RCC 7860 (cell line): ENCODE data around the gene C9orf43.
A peak's percentile ranks its signal among the peaks of the same experiment; 100 is the strongest.
"Not testable (repeated sequence)": the region's sequence is repeated elsewhere in the genome, so short reads cannot be mapped to it uniquely, and the experiment has no call there.

ENCODE experiments used
- DNase-seq: peaks from one replicate; pipeline ENCODE4 v3.0.0-alpha.2; 2015; ENCODE audit warnings: low spot score
- FAIRE-seq: peaks from 2 replicates; lab custom pipeline; 2012; peaks lifted over from hg19 to GRCh38; lab: Jason Lieb, UNC

C9orf43 gene

GRCh38 chr9:113416149-113416721, 5.7 kb downstream of the C9orf43 start:
- DNase-seq = no peak
- no peak for FAIRE-seq

DNA sequence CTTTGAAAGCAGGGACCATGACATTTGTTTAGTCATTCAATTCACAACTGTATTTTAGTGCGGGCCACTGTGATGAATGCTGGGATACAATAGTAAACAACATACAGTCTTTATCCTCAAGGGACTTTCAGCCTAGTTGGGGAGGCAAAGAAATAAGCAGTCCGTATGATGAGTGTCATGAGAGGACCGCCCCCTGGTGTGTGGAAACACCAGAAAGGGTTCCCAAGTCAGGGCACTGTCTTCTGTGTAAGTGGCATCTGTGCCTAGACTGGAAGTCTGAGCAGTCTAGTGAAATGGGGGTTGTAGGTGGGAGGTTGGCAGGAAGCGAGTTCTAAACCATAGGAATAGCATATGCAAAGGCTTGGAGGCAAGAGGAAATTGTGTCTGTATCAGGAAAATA, 6.8 kb downstream of the C9orf43 start:
- no peak for DNase-seq
- FAIRE-seq = no peak

DNA sequence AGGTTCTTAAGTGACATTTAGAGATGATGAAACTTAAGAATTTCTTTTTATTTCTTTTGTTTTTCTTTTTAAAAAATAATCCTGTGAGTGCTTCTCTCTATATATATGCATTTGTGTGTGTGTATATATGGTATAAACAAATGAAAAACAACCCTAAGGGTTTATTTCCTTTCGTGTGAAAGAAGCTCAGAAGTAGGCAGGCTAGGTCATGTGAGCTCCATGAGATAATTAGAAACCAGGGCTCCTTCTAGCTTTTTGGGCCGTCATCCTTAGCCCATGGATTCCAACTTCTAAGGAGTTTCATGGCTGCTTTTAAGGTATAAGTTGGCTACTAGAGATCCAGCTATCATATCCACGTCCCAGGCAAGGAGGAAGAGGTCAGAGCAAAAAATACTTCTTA, 11.2 kb downstream of the C9orf43 start:
- DNase-seq (no peak), FAIRE-seq (no peak)

- FAIRE-seq (no peak), DNase-seq (no peak)
Measured at GRCh38 chr9:113425072-113425471, 14.5 kb downstream of the C9orf43 start.

GRCh38 chr9:113426701-113427100, 16.2 kb downstream of the C9orf43 start:
- FAIRE-seq (no peak), DNase-seq (no peak)

DNA sequence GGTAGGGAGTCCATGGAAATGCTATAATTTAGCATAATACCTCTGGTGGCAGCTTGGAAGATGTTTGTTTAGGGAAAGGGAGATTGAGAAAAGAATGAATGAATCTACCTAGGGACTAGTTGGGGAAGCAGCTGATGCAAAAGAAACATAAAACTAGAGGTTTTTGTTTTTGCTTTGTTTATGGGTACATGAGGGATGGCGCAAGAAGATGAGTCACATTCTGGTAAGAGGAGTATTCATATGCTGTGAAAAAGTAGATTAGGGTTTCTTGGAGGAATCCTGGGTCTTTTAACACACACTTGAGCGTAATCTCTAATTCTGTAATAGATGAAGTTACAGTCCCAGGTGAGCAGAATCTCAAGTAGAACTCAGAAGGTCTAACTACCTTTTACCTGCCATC, 17.1 kb downstream of the C9orf43 start:
- no peak for DNase-seq
- no peak for FAIRE-seq

GRCh38 chr9:113428062-113428615, 17.6 kb downstream of the C9orf43 start:
- no peak for DNase-seq
- FAIRE-seq = no peak

- FAIRE-seq (no peak), DNase-seq (no peak)
Measured at GRCh38 chr9:113431191-113431590, 20.6 kb downstream of the C9orf43 start.

DNA sequence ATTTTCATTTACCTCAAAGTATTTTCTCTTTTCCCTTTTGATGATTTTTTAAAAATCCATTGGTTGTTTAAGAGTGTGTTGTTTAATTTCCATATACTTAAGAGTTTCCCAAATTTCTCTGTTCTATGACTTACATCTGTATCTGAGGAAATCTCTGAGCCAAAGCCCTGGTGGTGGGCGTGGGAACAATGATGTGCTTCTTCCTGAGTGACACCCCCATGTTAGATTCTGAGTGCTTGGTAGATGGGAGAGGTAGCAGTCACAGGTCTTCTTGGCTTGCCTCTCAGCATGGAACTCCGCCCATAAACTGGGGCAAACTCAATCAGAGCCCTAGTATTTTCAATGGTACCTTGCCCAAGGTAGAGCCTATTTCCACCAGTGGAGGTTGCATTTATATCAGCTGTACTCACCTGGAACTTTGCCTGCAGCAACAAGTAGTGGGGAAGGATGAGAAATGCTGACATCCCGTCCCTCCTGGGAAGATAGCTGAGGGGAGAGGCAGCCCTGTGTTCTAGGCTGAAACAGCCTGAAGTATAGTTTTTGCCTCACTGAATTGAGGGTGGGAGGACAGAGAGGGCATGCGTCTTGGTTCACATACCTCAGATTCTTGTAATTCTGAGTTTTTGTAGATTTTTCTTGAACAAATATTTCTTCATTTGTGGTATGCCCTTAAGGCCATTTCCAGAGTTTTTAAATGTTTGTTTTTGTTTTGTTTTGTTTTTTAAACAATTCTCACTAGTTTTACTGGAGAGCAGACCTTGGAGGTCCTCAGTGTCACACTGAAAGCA, 26.4 kb downstream of the C9orf43 start:
- DNase-seq = no peak
- no peak for FAIRE-seq

DNA sequence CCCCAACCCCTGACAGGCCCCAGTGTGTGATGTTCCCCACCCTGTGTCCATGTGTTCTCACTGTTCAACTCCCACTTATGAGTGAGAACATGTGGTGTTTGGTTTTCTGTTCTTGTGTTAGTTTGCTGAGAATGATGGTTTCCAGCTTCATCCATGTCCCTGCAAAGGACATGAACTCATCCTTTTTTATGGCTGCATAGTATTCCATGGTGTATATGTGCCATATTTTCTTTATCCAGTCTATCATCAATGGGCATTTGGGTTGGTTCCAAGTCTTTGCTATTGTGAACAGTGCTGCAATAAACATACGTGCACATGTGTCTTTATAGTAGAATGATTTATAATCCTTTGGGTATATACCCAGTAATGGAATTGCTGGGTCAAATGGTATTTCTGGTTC, 27.2 kb downstream of the C9orf43 start:
- not testable (repeated sequence) for FAIRE-seq, DNase-seq

DNA sequence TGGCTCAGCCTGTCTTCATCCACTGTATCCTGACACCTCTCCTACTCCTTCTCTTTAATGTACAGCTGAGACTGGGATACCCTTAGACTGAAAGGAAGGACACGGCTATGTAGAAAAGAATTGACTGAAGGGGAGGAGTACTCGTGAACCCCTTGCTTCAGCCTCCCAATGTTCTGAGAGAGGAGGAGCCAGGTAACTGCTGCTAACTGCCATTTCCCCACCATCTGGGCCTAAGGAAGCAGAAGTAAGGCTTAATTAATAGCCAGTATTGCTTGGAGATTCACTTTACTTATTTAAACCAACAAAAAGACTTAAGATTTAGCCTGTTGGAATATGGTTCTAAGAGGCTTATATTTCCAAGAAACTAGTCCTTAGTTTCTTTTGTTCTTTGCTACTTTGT, 34.2 kb downstream of the C9orf43 start:
- no peak for FAIRE-seq
- no peak for DNase-seq

DNA sequence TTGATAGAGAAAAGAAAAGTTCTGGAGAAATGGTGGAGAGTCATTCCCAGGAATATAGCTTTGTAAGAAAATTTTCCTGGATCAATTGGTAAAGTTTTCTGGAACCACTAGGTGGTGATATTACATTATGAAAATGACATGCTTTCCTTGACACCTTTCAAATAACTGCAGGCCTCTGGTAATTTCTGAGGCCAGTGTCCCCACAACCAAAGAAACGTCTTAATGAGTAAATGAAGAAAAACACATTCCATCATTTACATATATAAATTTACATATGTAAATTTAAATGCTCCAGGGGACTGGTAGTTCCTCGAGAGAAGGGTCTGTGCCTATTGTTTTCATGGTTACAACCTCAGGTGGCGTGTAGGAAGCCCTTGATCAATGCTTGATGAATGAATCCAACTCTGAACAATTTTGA, 35.8 kb downstream of the C9orf43 start:
- DNase-seq (peak; percentile 62), FAIRE-seq (peak; percentile 82)

GRCh38 chr9:113449376-113449775, 38.8 kb downstream of the C9orf43 start:
- DNase-seq (no peak), FAIRE-seq (no peak)

DNA sequence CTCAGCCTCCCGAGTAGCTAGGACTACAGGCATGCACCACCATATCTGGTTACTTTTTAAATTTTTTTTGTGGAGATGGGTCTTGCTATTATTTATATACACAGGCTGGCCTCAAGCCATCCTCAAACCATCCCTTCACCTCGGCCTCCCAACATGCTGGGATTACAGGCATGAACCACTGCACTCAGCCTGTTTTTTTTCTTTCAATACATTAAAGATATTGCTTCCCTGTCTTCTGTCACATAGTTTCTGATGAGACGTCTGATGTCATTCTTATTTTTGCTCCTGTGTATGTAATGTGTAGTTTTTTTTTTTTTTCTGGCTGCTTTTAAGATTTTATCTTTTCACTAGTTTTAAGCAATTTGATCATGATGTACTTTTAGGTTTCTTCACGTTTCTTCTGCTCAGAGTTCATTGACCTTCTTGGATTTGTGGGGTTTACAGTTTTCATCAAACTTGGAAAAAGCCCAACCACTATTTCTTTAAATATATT, 41.6 kb downstream of the C9orf43 start:
- no peak for FAIRE-seq
- DNase-seq = no peak

DNA sequence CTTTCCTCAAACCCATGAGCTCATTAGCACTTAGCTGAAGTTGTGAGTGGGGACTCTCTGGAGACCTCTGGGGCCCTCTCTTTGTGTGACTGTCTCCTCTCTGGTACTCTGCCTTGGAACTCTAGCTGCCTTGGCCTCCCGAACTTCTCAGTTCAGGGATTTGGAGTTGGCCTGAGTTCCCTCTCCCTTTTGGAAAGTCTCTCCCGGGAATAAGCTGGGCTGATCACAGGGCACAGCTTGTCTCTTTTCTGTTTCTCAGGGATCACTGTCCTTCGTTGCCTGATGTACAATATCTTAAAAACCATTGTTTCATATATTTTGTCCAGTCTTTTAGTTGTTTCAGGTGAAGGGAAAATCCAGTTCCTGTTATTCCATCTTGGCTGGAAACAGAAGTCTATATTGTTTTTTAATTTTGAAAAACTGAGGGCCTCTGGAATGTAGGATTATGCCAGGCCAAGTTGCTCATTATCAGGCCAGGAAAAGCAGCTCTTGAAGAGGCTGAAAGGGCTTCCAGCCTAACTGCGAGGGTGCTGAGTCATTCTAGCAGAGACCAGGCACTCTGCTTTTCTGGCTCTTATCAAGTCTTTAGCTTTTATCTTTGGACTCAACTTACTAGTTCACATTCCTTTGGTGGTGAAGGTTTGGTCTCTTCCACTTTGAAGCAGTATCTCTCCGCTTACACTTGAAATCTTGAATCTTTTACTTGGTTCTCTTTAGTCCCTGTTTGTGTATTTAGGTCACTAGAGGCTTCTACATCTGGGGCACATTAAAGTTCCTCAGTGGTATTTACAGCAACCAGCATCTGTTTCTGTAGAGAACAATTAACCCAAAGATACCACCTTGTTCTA, 44.6 kb downstream of the C9orf43 start:
- peak; percentile 70 for DNase-seq
- FAIRE-seq = peak; percentile 81

DNA sequence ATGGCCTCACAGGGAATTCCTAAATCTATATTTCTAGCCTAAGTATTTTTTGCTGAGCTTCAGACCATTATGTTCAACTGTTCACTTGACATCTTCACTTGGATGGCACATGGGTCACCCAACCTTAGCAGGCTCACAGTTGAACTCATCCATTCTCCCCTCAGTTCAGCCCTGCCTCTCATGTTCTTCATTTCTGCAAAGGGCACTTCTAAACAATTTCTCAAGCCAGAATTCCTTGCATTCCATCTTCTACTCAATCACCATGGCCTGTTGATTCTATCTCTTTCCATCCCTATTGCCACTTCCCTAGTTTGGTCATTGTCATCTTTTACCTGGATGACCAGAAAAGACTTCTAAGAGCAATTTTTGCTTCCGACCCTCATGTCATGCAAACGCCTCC, 45.7 kb downstream of the C9orf43 start:
- DNase-seq (peak; percentile 11), FAIRE-seq (no peak)

GRCh38 chr9:113461285-113461684, 50.7 kb downstream of the C9orf43 start:
- FAIRE-seq (no peak), DNase-seq (no peak)

DNA sequence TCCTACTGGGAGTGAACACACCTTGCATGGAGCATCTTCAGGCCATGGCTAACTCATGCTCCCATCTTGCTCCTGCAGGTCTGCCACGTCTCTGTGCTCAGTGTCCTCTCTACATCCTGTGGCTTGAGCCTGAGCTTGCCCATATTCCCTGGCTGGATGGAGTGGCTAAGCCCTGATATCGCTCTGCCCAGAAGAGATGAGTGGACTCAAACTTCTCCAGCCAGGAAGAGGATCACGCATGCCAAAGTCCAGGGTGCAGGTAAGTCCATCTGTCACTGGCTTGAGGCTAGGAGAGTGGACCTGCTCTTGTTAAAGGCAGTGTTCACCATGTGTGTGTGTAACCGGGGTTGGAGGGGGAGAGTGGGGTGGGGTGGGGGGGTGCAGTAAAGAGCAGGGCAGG, 51.4 kb downstream of the C9orf43 start:
- FAIRE-seq = no peak
- no peak for DNase-seq

- FAIRE-seq = no peak
Measured at GRCh38 chr9:113462781-113463286, 52.3 kb downstream of the C9orf43 start.

DNA sequence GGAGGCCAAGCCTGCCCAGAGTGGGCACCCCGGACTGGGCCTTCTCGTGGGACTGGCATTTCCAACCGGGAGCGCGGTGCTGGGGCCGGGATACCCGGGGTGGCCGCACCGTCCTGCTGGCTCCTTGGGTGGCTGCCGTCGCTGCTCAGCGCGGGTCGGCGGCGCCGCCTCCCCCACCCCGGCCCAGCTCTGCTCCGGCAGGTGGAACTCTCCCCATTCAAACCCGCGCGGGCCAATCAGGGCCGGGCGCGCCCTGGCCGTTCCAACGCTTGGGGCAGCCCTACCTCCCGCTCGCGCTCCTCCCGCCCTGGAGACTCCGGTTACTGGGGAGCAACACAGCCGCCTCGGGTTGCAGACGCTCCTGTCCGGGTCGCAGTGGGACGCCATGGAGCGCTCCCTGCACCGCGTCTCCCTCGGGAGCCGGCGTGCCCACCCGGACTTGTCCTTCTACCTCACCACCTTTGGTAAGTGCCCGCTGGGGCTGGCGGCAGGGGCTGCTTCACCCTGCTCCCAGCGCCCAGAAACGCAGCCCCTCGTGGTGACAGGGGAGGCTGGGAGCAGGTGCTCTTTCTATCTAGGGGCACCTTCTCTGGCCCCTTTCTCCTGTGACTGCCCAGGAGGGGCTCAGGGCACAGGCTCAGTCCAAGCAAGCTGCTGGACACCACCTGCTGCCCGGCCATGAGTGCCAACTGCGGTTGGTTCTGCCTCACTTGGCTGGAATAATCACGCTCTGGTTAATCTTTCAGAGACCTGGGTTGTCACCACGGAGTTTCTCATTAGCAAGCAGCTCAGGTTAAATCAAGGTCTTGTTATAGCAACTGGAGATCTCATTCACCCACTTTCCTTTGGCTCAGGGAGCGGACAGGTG, 53.1 kb downstream of the C9orf43 start, which contains the start of gene RGS3:
RGS3 (plus strand) TSS at position 310 of the 868 bp plus-strand sequence; CDS start at position 386, 76 bp downstream.
- DNase-seq (peak; percentile 71), FAIRE-seq (peak; percentile 89)

More at GRCh38 chr9:113462781-113463286, 52.3 kb downstream of the C9orf43 start:
- no peak for DNase-seq
